Effector memory CD8-positive, alpha-beta T cell (primary cell): ENCODE results near the gene ATP4A.

Source experiments
- ATAC-seq: fragments of 150-1000 bp; cut with Tn5 transposase; replicated peaks from 2 replicates; pipeline ENCODE4 v1.10.0; 2021; ENCODE audit warnings: mild to moderate bottlenecking, moderate library complexity
- DNase-seq, 3 experiments: peaks; one replicate each; pipeline ENCODE4 v3.0.0; 2021
- H3K27ac Mint-ChIP-seq, 2 donors: one replicate each; pipeline ENCODE4 v1.8.0; 2022; ENCODE audit warnings: mild to moderate bottlenecking in 2 of 2, mixed read lengths in 2 of 2, moderate library complexity in 2 of 2
- H3K27me3 Mint-ChIP-seq, 2 donors: one replicate each; pipeline ENCODE4 v1.8.0; 2022; ENCODE audit warnings: mixed read lengths in 2 of 2
- H3K36me3 Mint-ChIP-seq: one replicate; pipeline ENCODE4 v1.8.0; 2022; ENCODE audit warnings: mild to moderate bottlenecking, moderate library complexity, mixed read lengths; ENCODE audit not compliant: insufficient read depth
- H3K4me1 Mint-ChIP-seq, 2 donors: one replicate each; pipeline ENCODE4 v1.8.0; 2022; ENCODE audit warnings: low read depth in 2 of 2, mixed read lengths in 2 of 2
- H3K4me3 Mint-ChIP-seq, 2 donors: one replicate each; pipeline ENCODE4 v1.8.0; 2022; ENCODE audit warnings: mild to moderate bottlenecking in 2 of 2, mixed read lengths in 2 of 2, moderate library complexity in 2 of 2
- H3K9me3 Mint-ChIP-seq, 2 donors: one replicate each; pipeline ENCODE4 v1.8.0; 2022; ENCODE audit warnings: mixed read lengths in 2 of 2

Gene ATP4A

GRCh38 chr19:35519291-35519690 lies 44.2 kb downstream of the ATP4A start:
- no peak for ATAC-seq
- DNase-seq: no peak
- peaks cover 0 to 2% of the 10 kb centered on the region in 2 donors for H3K4me1 Mint-ChIP-seq

GRCh38 chr19:35518313-35518712 lies 45.1 kb downstream of the ATP4A start:
- DNase-seq: no peak
- H3K9me3 Mint-ChIP-seq: no peaks in the 10 kb centered on the region
- H3K27me3 Mint-ChIP-seq: peaks cover 21 to 48% of the 10 kb centered on the region in 2 donors
- no peak overlapping the region for H3K4me3 Mint-ChIP-seq
- H3K36me3 Mint-ChIP-seq: no peaks in the 10 kb centered on the region
- H3K27ac Mint-ChIP-seq: no peak overlapping the region
- no peak for ATAC-seq
- peaks cover 0 to 2% of the 10 kb centered on the region in 2 donors for H3K4me1 Mint-ChIP-seq

More at GRCh38 chr19:35519291-35519690, 44.2 kb downstream of the ATP4A start:
- Mint-ChIP-seq H3K27ac (no peak overlapping the region), H3K27me3 (peaks cover 23 to 48% of the 10 kb centered on the region in 2 donors), H3K36me3 (no peaks in the 10 kb centered on the region), H3K9me3 (no peaks in the 10 kb centered on the region), H3K4me3 (no peak overlapping the region)

GRCh38 chr19:35517342-35517741 lies 46.1 kb downstream of the ATP4A start:
- H3K4me1 Mint-ChIP-seq: peaks cover 0 to 2% of the 10 kb centered on the region in 2 donors
- DNase-seq (no peak), ATAC-seq (no peak)
- H3K9me3 Mint-ChIP-seq: no peaks in the 10 kb centered on the region
- no peaks in the 10 kb centered on the region for H3K36me3 Mint-ChIP-seq
- peaks cover 31 to 57% of the 10 kb centered on the region in 2 donors for H3K27me3 Mint-ChIP-seq
- no peak overlapping the region for H3K27ac Mint-ChIP-seq
- no peak overlapping the region for H3K4me3 Mint-ChIP-seq

- Mint-ChIP-seq H3K27ac (no peak overlapping the region), H3K36me3 (no peaks in the 10 kb centered on the region), H3K4me3 (no peak overlapping the region), H3K9me3 (no peaks in the 10 kb centered on the region), H3K4me1 (peaks cover 0 to 2% of the 10 kb centered on the region in 2 donors), H3K27me3 (peaks cover 36 to 68% of the 10 kb centered on the region in 2 donors)
- ATAC-seq (no peak), DNase-seq (no peak)
Measured at GRCh38 chr19:35516310-35516709, 47.1 kb downstream of the ATP4A start.

GRCh38 chr19:35514282-35514809 lies 49.1 kb downstream of the ATP4A start:
- Mint-ChIP-seq H3K27ac (no peak overlapping the region), H3K27me3 (peaks cover 31 to 74% of the 10 kb centered on the region in 2 donors), H3K36me3 (peaks cover 3% of the 10 kb centered on the region), H3K9me3 (no peaks in the 10 kb centered on the region), H3K4me1 (peaks cover 13 to 14% of the 10 kb centered on the region in 2 donors), H3K4me3 (no peak overlapping the region)
- DNase-seq (no peak), ATAC-seq (no peak)

GRCh38 chr19:35513628-35514281 lies 49.7 kb downstream of the ATP4A start, which contains the start of gene DMKN:
DMKN (minus strand) TSS chr19:35513649; CDS start chr19:35513475, 174 bp downstream.
- no peak for ATAC-seq
- peaks cover 3% of the 10 kb centered on the region for H3K36me3 Mint-ChIP-seq

GRCh38 chr19:35512831-35513627 lies 50.4 kb downstream of the ATP4A start:
- no peaks in the 10 kb centered on the region for H3K9me3 Mint-ChIP-seq
- no peak overlapping the region for H3K4me3 Mint-ChIP-seq
- H3K27me3 Mint-ChIP-seq: peaks cover 23 to 61% of the 10 kb centered on the region in 2 donors
- DNase-seq (no peak), ATAC-seq (no peak)
- H3K27ac Mint-ChIP-seq: no peak overlapping the region
- H3K36me3 Mint-ChIP-seq: peaks cover 3% of the 10 kb centered on the region
- H3K4me1 Mint-ChIP-seq: peaks cover 14 to 23% of the 10 kb centered on the region in 2 donors

More at GRCh38 chr19:35513628-35514281, 49.7 kb downstream of the ATP4A start, which contains the start of gene DMKN:
- peaks cover 14 to 20% of the 10 kb centered on the region in 2 donors for H3K4me1 Mint-ChIP-seq
- H3K27me3 Mint-ChIP-seq: peaks cover 29 to 68% of the 10 kb centered on the region in 2 donors
- H3K27ac Mint-ChIP-seq: no peak within 1 kb of the TSS
- H3K4me3 Mint-ChIP-seq: no peak within 1 kb of the TSS
- no peaks in the 10 kb centered on the region for H3K9me3 Mint-ChIP-seq
- DNase-seq: no peak

- no peak for DNase-seq
- Mint-ChIP-seq H3K4me3 (no peak overlapping the region), H3K9me3 (no peaks in the 10 kb centered on the region), H3K4me1 (peaks cover 14 to 23% of the 10 kb centered on the region in 2 donors), H3K36me3 (peaks cover 3% of the 10 kb centered on the region), H3K27me3 (peaks cover 21 to 64% of the 10 kb centered on the region in 2 donors), H3K27ac (peak overlapping the region in 1 of 2 donors; percentile 69)
- ATAC-seq: no peak
Measured at GRCh38 chr19:35511337-35511736, 52.1 kb downstream of the ATP4A start.

GRCh38 chr19:35510626-35510964 lies 52.9 kb downstream of the ATP4A start:
- no peak for ATAC-seq

GRCh38 chr19:35509861-35510625 lies 53.4 kb downstream of the ATP4A start:
- Mint-ChIP-seq H3K36me3 (peaks cover 3% of the 10 kb centered on the region), H3K4me3 (peak overlapping the region; percentile 77 to 85), H3K9me3 (no peaks in the 10 kb centered on the region), H3K27ac (peak overlapping the region; percentile 75 to 79), H3K27me3 (peaks cover 34 to 77% of the 10 kb centered on the region in 2 donors), H3K4me1 (peaks cover 14 to 23% of the 10 kb centered on the region in 2 donors)
- ATAC-seq (peak; percentile 68), DNase-seq (peak; percentile 69 to 71 (median 69))

More at GRCh38 chr19:35510626-35510964, 52.9 kb downstream of the ATP4A start:
- Mint-ChIP-seq H3K36me3 (peaks cover 3% of the 10 kb centered on the region), H3K4me1 (peaks cover 14 to 23% of the 10 kb centered on the region in 2 donors), H3K4me3 (peak overlapping the region; percentile 77 to 85), H3K27me3 (peaks cover 28 to 71% of the 10 kb centered on the region in 2 donors), H3K27ac (peak overlapping the region; percentile 75 to 79), H3K9me3 (no peaks in the 10 kb centered on the region)
- DNase-seq: no peak

GRCh38 chr19:35509018-35509652 lies 54.3 kb downstream of the ATP4A start:
- Mint-ChIP-seq H3K36me3 (peaks cover 3% of the 10 kb centered on the region), H3K4me1 (peaks cover 14 to 23% of the 10 kb centered on the region in 2 donors), H3K27me3 (peaks cover 35 to 76% of the 10 kb centered on the region in 2 donors), H3K9me3 (no peaks in the 10 kb centered on the region), H3K27ac (peak overlapping the region in 1 of 2 donors; percentile 75), H3K4me3 (peak overlapping the region; percentile 77 to 85)
- peak; percentile 89 for ATAC-seq
- DNase-seq: peak; percentile 36 to 50 (median 47)

- Mint-ChIP-seq H3K9me3 (no peaks in the 10 kb centered on the region), H3K27ac (no peak overlapping the region), H3K4me1 (peaks cover 14 to 23% of the 10 kb centered on the region in 2 donors), H3K4me3 (no peak overlapping the region), H3K36me3 (peaks cover 3% of the 10 kb centered on the region), H3K27me3 (peaks cover 30 to 76% of the 10 kb centered on the region in 2 donors)
- ATAC-seq: no peak
- DNase-seq: no peak
Measured at GRCh38 chr19:35508129-35508528, 55.3 kb downstream of the ATP4A start.
